Loucy (cell line): ENCODE measurements around the gene C4orf54.

Experiments used
- H2AFZ ChIP-seq: fragments of 200-600 bp; sonication (generic); 2 replicates; pipeline ENCODE4 v1.6.0; 2016; ENCODE audit warnings: antibody characterized with exemption, mild to moderate bottlenecking, low read length, moderate library complexity
- H3F3A ChIP-seq: fragments of 200-600 bp; 2 replicates; pipeline ENCODE4 v1.6.0; 2016; ENCODE audit warnings: antibody characterized with exemption, low read depth, mild to moderate bottlenecking
- H3K27me3 ChIP-seq: fragments of 200-600 bp; sonication (generic); 2 replicates; pipeline ENCODE4 v1.6.1; 2014; ENCODE audit warnings: low read length, mild to moderate bottlenecking; ENCODE audit not compliant: insufficient read depth, poor library complexity, severe bottlenecking
- H3K36me3 ChIP-seq: fragments of 200-600 bp; sonication (generic); 2 replicates; pipeline ENCODE4 v1.6.1; 2016; ENCODE audit warnings: low read length; ENCODE audit not compliant: insufficient read depth
- H3K4me1 ChIP-seq: fragments of 200-600 bp; sonication (generic); 2 replicates; pipeline ENCODE4 v1.5.1; 2014; ENCODE audit warnings: low read length, mild to moderate bottlenecking; ENCODE audit not compliant: insufficient read depth, poor library complexity, severe bottlenecking
- H3K4me2 ChIP-seq: fragments of 200-600 bp; sonication (generic); 2 replicates; pipeline ENCODE4 v1.6.0; 2014; ENCODE audit warnings: antibody characterized with exemption, low read length, low read depth, mild to moderate bottlenecking; ENCODE audit not compliant: poor library complexity, severe bottlenecking
- H3K4me3 ChIP-seq: fragments of 200-600 bp; sonication (generic); 2 replicates; pipeline ENCODE4 v1.5.1; 2014; ENCODE audit warnings: low read length, mild to moderate bottlenecking, mixed read lengths; ENCODE audit not compliant: poor library complexity, severe bottlenecking
- H3K79me2 ChIP-seq: fragments of 200-600 bp; sonication (generic); 2 replicates; pipeline ENCODE4 v1.6.1; 2014; ENCODE audit warnings: low read length; ENCODE audit not compliant: insufficient read depth
- H3K9ac ChIP-seq: fragments of 200-600 bp; sonication (generic); 2 replicates; pipeline ENCODE4 v1.6.0; 2014; ENCODE audit warnings: mild to moderate bottlenecking, low read depth, low read length, moderate library complexity; ENCODE audit not compliant: poor library complexity, severe bottlenecking
- H3K9me2 ChIP-seq: fragments of 200-600 bp; sonication (generic); replicated peaks from 2 replicates; pipeline ENCODE4 v1.6.1; 2016; ENCODE audit warnings: low read depth, low read length, mixed read lengths
- H3K9me3 ChIP-seq: fragments of 200-600 bp; sonication (generic); 2 replicates; pipeline ENCODE4 v1.6.1; 2014; ENCODE audit warnings: mild to moderate bottlenecking, antibody characterized with exemption, low read length, low read depth; ENCODE audit not compliant: insufficient read depth
- H4K20me1 ChIP-seq: fragments of 200-600 bp; sonication (generic); 2 replicates; pipeline ENCODE4 v1.6.0; 2014; ENCODE audit warnings: antibody characterized with exemption, low read length, mild to moderate bottlenecking; ENCODE audit not compliant: insufficient read depth, poor library complexity, severe bottlenecking
- EZH2phosphoT487 ChIP-seq: fragments of 200-600 bp; IDR thresholded peaks from 2 replicates; pipeline ENCODE4 v1.6.1; 2018; ENCODE audit warnings: antibody characterized with exemption, mild to moderate bottlenecking, moderate library complexity, borderline replicate concordance
- TF ChIP-seq, protein P1 (sequence below): fragments of 200-600 bp; sonication (generic); conservative IDR thresholded peaks from 2 replicates; pipeline ENCODE4 v1.5.1; 2014; ENCODE audit warnings: mild to moderate bottlenecking, antibody characterized with exemption, low read length

Gene C4orf54

GRCh38 chr4:99693140-99693539 is 35.5 kb upstream of the C4orf54 start:
- Histone ChIP-seq H3K4me3 (no peak overlapping the region), H3K4me1 (no peaks in the 10 kb centered on the region), H3K36me3 (no peaks in the 10 kb centered on the region), H4K20me1 (no peaks in the 10 kb centered on the region), H3F3A (no peaks in the 10 kb centered on the region), H3K9me2 (no peaks in the 10 kb centered on the region), H3K27me3 (no peaks in the 10 kb centered on the region), H3K79me2 (no peaks in the 10 kb centered on the region), H3K9ac (no peak overlapping the region), H3K4me2 (no peak overlapping the region), H2AFZ (no peak overlapping the region), H3K9me3 (0 out of 2 replicates have a peak, but pooled peaks cover 3% of the 10 kb centered on the region)
- TF ChIP-seq, protein P1, sequence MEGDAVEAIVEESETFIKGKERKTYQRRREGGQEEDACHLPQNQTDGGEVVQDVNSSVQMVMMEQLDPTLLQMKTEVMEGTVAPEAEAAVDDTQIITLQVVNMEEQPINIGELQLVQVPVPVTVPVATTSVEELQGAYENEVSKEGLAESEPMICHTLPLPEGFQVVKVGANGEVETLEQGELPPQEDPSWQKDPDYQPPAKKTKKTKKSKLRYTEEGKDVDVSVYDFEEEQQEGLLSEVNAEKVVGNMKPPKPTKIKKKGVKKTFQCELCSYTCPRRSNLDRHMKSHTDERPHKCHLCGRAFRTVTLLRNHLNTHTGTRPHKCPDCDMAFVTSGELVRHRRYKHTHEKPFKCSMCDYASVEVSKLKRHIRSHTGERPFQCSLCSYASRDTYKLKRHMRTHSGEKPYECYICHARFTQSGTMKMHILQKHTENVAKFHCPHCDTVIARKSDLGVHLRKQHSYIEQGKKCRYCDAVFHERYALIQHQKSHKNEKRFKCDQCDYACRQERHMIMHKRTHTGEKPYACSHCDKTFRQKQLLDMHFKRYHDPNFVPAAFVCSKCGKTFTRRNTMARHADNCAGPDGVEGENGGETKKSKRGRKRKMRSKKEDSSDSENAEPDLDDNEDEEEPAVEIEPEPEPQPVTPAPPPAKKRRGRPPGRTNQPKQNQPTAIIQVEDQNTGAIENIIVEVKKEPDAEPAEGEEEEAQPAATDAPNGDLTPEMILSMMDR: no peak
- TF ChIP-seq EZH2phosphoT487: no peak

- H3K4me1 ChIP-seq: no peaks in the 10 kb centered on the region
- no peaks in the 10 kb centered on the region for H3K9me2 ChIP-seq
- no peaks in the 10 kb centered on the region for H3K36me3 ChIP-seq
- H3K4me2 ChIP-seq: no peak overlapping the region
- no peak overlapping the region for H2AFZ ChIP-seq
- H3K79me2 ChIP-seq: no peaks in the 10 kb centered on the region
- no peak for TF ChIP-seq EZH2phosphoT487
- TF ChIP-seq, protein P1: no peak
- H3K27me3 ChIP-seq: no peaks in the 10 kb centered on the region
- no peaks in the 10 kb centered on the region for H3F3A ChIP-seq
- no peak overlapping the region for H3K4me3 ChIP-seq
- H3K9ac ChIP-seq: no peak overlapping the region
- H3K9me3 ChIP-seq: 0 out of 2 replicates have a peak, but pooled peaks cover 3% of the 10 kb centered on the region
- no peaks in the 10 kb centered on the region for H4K20me1 ChIP-seq
Observed at GRCh38 chr4:99690990-99691389, 33.4 kb upstream of the C4orf54 start.

DNA sequence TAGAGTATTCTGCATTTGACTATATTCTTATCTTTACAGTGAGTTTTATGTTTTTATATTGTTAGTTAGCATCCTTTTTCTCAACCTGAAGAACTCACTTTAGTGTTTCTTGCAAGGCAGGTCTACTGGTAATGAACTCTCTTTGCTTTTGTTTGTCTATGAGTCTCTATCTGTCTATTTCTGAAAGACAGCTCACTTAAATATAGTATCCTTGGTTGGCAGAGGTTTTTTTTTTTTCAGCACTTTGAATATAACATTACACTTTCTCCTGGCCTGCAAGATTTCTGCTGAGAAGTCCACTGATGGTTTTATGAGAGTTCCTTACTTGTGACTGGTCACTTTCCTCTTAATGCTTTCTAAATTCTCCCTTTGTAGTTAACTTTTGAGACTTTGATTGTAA is 32.8 kb upstream of the C4orf54 start:
- no peaks in the 10 kb centered on the region for H4K20me1 ChIP-seq
- H3F3A ChIP-seq: no peaks in the 10 kb centered on the region
- no peak overlapping the region for H3K4me3 ChIP-seq
- no peaks in the 10 kb centered on the region for H3K36me3 ChIP-seq
- no peaks in the 10 kb centered on the region for H3K9me2 ChIP-seq
- no peak overlapping the region for H2AFZ ChIP-seq
- H3K9ac ChIP-seq: no peak overlapping the region
- no peak overlapping the region for H3K4me2 ChIP-seq
- no peaks in the 10 kb centered on the region for H3K27me3 ChIP-seq
- H3K79me2 ChIP-seq: no peaks in the 10 kb centered on the region
- 0 out of 2 replicates have a peak, but pooled peaks cover 3% of the 10 kb centered on the region for H3K9me3 ChIP-seq
- TF ChIP-seq, protein P1: no peak
- TF ChIP-seq EZH2phosphoT487: no peak
- H3K4me1 ChIP-seq: no peaks in the 10 kb centered on the region
